Activated CD4-positive, alpha-beta T cell treated with anti-CD3 and anti-CD28 coated beads, Interleukin-2, amount 50 U/mL, for 1 hour (primary cell): ENCODE data around the gene PLEKHG4.

Experiments
- DNase-seq: peaks from one replicate; pipeline ENCODE4 v3.0.0-alpha.2; 2020

The PLEKHG4 gene

DNA sequence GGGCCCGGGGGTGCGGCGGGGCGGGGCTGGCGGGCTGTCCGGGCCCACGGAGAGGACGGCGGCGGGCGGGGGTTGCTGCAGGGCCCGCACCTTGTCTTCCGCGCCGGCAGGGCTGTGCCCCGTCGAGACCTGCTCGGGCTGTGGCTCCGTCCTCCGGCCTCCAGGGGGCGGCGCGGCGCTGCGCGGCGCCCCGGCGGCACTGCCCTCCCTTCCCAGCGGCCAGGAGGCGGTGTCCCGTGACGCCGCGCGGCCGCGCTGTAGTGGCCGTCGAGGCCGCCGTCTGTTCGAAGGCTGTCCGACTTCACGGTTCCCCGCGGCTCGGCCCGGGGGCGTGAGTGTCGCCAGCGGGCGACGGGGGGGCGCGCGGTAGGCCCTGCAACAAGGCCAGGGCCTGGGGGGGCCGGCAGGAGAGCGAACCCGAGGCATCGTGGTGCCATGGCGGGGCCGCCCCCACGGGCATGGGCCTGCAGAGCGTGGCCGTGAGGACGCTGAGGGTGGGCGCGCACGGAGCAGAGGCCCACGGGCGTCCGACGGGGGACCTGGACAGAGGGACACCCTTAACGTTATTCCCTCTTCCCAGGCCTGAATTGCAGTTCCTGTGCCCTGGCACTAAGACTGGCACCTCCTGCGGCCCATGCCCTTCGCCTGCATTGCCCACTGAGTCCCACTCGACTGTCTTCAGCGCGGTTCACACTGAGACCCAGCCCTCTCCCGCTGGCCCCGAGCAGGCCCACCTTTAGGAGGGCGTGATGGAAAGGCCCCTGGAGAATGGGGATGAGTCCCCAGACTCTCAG, at the start of gene PLEKHG4:
PLEKHG4 (plus strand) TSS at position 237 of the 794 bp plus-strand sequence; CDS start at position 750, 513 bp downstream.
- peak; percentile 78 for DNase-seq

DNA sequence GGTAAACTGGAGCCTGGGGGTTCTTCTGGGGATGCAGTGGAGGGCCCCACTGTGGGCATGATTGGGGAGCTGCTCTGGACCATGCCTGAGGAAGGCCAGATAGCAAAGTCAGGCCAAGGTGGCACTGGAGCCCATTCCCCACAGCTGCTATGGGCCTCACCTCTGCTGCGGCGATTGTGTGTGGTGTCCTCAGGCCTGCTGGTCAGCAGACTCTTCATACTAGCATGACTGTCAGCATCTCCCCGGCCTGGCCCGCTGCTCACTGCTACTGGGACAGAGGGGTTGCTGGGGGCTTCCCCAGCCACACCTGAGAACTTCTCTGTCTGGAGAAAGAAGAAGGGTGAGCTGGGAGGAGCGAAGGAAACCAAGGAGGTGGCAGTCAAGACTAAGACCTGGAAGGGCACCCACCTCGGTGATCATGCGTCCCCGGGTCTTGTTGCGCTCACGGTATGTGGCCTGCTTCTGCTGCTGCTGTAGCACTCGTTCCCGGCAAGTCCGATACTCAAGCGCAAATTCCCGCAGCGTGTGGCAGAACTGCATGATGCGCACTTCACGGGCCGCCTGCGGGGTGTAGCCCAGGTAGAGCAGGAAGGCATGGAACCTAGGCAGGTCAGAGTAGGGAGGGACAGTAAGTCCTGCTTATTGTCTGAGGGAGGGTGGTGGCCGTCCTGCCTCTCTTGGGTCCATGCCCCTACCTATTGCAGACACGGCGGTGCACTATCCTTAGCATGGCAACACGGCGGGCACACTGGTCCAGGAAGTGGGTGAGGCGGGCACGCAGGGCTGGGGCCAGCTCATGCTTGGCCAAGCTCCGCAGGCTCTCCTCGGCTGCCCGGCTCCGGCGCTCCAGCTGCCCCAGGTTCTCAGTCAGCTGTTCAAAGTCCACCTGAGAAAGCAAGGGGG, 49.2 kb upstream of the PLEKHG4 start:
- DNase-seq: no peak

DNA sequence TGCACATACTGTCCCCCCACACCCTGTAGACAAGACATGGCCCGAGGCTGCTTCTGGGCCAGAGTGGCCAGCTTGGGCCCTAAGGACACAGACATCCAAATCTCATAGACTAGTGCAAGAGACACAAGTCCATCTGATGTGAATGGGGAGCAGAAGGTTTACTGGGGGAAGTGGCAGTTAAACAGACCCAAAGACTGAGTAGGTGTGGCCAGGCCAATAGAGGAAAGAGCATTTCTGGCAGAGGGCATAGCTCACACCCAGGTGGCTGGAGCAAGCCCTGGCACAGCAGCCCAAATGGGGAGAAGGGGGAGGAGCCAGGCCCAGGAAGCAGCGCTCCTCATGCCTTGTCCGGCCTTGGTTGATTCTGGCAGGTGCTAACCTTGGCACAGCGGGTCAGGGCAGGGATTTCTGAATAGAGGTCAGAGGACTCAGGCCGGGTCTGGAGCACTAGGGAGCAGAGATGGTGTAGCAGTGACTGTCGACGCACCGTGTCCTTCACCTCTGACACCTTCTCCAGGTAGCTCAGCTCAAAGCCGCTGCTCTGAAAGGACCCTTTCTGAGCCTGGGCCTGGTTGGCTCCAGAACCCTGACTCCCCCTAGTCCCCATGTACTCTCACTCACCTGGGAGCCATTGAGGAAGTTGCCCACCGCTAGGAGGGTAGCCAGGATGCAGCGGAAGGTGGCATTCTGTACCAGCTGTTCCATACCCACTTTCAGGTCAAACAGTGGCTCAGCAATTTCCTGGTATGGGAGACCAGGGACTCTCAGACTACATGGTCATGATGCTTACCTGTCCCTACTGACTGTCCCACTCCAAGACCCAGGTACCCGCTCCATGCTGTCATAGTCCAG, 48.3 kb upstream of the PLEKHG4 start:
- no peak for DNase-seq

GRCh38 chr16:67233596-67233995, 45.7 kb upstream of the PLEKHG4 start:
- no peak for DNase-seq

DNA sequence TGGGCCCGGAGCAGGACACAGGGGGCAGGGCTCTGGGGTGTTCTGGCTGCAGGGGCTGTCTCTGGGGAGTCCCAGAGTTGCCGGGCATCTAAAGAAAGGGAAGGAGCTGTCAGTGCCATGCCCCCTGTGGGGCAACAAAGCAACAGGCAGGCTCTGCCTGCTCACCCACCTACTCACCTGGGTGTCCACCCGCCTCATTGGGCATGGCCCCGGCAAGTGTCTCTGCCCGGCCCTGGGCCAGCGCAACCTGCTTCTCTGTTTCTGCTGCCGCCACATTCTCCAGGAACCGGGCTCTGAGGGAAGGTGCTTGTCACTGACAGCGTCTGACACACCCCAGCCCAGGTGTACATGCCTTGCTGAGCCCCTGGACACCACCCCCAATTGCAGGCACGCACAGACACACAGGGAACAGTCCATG, 45.1 kb upstream of the PLEKHG4 start:
- DNase-seq: no peak

- DNase-seq: peak; percentile 54
Measured at GRCh38 chr16:67235816-67236562, 43.3 kb upstream of the PLEKHG4 start.

DNA sequence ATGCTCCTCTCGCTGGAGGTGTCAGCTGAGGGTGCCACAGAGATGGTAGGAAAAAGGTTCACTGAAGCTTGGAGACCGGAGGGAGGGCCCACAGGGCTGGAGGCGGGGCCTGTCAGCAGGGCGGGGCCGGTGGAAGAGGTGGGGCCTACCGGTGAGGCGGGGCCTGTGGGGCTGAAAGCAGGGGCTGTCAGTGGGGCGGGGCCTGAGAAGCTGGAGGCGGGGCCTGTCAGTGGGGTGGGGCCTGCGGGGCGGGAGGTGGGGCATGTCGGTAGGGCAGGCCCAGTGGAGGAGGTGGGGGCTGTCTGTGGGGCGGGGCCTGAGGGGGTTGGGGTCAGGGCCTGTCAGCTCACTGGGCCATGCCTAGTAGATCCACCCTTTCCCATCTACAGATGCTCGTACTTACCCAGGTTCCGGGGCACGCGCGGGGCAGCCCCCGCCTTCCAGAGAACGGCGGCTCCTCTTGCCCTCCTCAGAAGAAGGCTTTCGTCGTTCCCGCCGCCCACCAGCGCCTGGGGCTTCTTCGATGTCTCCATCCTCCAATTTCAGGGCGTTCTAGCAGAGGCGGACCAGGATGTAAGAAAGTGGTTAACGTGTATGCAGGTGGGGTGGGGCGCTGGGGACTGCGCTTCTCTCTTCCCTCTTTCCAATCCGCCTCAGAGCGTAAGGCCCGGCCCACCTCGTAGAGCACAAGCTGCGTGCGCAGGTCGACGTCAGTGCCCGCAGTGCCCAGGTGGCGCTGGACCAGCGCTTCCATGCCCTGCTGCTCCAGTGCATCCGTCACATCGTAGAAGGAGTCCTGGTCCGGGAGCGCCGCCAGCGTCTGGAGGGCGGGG, 42.6 kb upstream of the PLEKHG4 start:
- DNase-seq: peak; percentile 79

GRCh38 chr16:67237396-67238277, 41.7 kb upstream of the PLEKHG4 start:
- DNase-seq: no peak

- DNase-seq: no peak
Measured at GRCh38 chr16:67238278-67238575, 41.1 kb upstream of the PLEKHG4 start.

DNA sequence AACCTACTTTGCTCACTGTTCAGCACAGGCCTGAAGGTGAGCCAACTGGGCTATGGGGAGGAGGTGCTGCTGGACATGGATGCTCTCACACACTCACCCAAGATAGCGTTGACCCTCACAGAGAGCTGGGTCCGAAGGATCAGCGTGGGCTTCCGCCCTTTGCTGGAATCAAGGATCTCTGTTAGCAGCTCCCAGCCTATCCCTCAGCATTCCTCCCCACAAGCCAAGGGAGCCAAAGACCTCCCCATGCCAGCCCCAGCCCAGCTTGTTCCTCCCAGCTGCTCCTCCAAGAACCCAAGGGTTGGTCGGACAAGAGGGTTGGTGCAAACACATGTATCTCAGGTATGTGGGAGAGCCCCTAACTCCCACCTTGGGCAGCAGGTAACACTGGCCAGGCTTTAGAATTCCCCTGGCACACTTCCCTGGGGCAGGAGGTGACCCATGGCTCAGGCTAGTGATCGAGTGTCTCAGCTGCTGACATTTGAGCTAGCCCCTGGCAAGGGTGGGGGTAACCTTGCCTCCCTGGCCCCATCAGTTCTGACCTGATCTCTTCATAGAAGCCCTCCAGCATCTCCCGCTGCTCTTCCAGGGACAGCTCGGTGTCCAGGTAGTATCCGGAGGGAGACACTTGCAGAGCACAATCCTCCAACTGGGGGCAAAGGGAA, 40.4 kb upstream of the PLEKHG4 start:
- DNase-seq: no peak

GRCh38 chr16:67240506-67240905, 38.8 kb upstream of the PLEKHG4 start:
- DNase-seq: no peak

- DNase-seq: no peak
Measured at GRCh38 chr16:67241008-67241900, 38.1 kb upstream of the PLEKHG4 start.

DNA sequence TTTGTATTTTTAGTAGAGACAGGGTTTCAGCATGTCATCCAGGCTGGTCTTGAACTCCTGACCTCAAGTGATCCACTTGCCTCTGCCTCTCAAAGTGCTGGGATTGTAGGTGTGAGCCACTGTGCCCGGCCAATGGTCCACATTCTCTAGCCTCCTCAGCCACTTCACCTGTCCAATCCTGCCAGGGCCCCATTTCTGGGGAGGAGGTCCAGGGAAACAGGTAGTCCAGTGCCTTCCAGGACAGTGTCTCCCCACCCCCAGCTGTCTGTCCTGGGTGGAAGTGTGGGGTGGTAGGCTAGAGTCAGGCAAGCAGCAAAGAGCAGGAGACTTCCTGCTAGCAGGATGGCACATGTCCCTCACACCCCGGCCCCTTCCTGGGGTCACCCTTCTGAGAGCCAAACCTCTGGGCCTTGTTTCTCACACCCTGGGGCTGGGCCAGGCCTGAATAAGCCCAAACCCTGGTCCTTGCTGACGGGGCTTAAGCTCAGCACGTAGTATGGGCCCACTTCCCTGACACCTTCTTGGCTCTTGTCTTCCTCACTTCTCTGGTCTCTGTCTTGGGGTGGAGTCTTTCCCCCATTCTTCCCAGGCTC, 37.1 kb upstream of the PLEKHG4 start:
- no peak for DNase-seq

DNA sequence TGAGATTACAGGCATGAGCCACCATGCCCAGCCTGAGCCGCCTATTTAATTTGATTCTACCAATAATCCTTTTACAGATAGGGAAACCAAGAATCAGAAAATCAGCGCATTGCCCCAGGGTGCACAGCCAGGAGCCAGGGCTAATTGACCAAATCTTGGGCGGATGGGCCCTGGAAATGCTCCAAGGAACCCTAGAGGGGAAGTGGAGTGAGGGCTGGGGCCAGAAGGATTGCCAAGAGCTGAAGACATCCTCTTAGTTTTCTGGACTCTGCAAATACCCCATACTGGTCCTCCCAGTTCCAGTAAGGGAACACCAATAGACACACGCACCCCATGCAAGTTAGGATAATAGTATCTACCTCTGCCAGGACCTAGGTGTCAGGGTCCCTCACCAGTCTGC, 35.9 kb upstream of the PLEKHG4 start:
- no peak for DNase-seq

- DNase-seq: peak; percentile 69
Measured at GRCh38 chr16:67244387-67245185, 34.7 kb upstream of the PLEKHG4 start.

- no peak for DNase-seq
Measured at GRCh38 chr16:67245186-67245585, 34.1 kb upstream of the PLEKHG4 start.

GRCh38 chr16:67245674-67246080, 33.7 kb upstream of the PLEKHG4 start:
- DNase-seq: no peak
